Measurements from ENCODE around the gene IFIT2.
"Not testable (repeated sequence)": the region's sequence is repeated elsewhere in the genome, so short reads cannot be mapped to it uniquely, and the experiment has no call there.

The IFIT2 gene

GRCh38 chr10:89307269-89307577 is 5.4 kb downstream of the IFIT2 start:
- no peak for DNase-seq (ENCODE audit: low spot score)

GRCh38 chr10:89308266-89308665 is 6.4 kb downstream of the IFIT2 start:
- no peak for DNase-seq (ENCODE audit: low spot score)

GRCh38 chr10:89308736-89309135 is 6.9 kb downstream of the IFIT2 start:
- no peak for DNase-seq (ENCODE audit: low spot score)

DNA sequence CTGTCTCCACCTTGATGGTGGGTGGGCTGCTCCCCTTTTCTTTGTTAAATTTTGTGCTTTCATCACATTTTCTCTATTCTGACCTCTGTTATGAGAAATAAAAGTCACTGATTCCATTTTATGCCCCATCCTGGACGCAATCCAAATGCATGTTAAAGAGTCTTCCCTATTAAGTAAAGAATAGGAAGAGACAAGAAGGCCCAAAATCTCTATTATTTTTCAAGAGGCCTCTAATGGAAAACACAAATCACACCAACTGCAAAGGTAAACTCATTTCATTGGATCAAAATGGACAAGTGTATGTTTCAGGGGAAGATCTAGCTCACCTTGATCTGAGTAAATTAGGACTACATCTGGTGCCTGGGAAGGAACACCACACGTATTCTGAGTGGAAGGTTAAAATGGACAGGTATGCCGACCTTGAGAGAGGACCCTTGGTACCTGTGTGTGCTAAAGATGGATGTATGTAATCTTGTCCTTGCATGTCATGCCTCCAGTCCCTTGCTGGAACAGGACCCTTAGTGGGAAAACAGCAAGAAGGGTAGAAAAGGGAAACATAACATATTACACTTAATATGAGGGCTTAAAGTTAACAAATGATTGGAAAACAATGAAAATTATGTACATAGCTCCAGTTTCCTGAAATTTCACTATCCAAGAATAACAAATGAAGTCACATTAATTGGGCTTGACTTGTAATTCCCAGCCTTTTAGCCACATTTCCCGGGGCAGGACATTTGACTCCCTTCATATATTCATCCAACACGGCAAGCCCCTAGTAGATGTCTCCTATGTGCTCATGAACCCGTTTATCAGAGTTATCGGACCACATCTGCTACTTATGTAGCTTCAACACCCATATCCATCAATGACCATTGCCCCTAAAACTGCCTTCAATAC is 7.6 kb downstream of the IFIT2 start:
- no peak for DNase-seq (ENCODE audit: low spot score)

DNA sequence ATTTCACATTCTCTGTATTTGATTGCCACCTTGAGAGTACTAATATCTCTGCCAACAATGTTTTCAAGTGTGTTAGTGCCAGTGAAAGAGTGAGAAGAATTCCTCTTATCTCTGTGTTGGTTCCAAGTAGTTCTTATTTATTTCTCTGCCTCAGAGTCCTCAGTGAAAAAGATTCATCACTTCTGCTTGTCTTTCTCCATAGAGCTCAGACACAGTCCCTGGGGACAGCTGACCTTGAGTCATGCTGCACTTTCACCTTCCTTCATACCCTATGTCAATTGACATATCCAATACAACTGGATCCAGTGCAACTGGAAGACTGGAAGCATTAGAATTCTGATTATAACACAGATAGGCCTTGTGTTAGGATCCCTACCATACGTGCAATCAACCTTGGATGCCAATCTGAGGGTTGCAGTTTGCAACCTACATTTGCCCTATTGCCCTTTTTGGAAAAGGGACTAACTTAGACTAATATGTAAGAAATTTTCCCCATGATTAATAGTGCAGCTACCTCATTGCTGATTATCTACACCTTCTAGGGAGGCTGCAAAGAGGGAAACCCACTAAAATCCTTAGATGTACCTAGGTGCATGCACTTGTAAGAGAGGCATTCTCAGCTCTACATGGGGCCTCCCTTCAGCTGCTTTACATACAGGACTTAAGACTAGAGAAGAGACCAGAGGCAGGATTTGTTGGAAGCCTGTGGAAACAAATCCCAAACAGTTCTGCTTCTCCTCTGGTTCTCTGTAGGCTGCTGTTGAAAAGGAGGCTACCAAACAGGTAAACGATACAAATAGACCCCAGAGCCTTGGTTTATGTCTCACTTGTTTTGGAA is 8.4 kb downstream of the IFIT2 start:
- DNase-seq (ENCODE audit: low spot score) = no peak

DNA sequence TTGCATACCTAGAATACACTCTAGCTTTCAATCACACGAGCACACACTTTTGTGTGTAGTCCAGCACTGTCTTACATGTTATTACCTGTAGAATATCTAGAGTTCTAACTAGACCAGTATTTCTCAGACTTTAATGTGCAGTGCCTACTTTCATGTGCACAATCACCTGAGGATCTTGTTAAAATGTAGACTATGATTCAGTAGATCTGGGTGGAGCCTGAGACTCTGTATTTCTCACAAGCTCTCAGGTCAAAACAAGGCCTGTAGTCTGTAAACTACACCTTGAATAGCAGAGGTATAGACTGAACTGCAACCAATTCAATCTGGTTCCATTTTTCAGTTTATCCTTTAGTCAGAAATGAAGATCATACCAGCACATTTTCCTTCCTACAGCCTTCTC is 11.1 kb downstream of the IFIT2 start:
- DNase-seq (ENCODE audit: low spot score) = no peak

DNA sequence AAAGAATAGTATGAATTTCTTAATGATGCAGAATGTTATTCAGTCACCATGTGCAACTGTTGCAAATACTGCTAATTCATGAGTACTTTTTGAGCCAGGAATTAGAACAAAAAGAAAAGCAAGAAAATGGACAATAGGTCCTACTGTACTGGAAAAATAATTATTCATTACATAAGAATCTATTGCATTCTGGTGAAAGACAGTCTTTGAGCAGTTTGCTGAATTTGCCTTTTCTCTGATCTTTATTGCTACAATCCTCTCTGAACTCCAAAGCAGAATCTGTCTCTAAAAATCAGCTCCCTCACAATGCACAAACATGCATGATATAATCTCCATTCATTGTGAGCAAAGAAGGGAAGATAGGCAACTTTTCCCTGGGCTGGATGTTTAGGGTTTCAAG is 12.8 kb downstream of the IFIT2 start:
- DNase-seq (ENCODE audit: low spot score) = no peak

- not testable (repeated sequence) for DNase-seq (ENCODE audit: low spot score)
Measured at GRCh38 chr10:89318047-89318446, 16.2 kb downstream of the IFIT2 start.

DNA sequence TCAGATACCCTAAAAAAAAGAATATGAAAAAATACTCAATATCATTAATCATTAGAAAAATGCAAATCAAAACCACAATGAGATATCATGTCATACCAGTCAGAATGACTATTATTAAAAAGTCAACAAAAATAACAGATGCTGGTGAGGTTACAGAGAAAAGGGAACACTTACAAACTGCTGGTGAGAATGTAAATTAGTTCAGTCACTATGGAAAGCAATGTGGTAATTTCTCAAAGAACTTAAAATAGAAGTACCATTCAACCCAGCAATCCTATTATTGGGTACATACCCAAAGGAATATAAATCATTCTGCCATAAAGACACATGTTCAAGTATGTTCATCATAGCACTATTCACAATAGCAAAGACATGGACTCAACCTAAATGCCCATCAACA is 23.2 kb downstream of the IFIT2 start:
- DNase-seq (ENCODE audit: low spot score) = not testable (repeated sequence)

- DNase-seq (ENCODE audit: low spot score) = not testable (repeated sequence)
Measured at GRCh38 chr10:89325856-89326255, 24.0 kb downstream of the IFIT2 start.

- DNase-seq (ENCODE audit: low spot score) = peak; percentile 86
Measured at GRCh38 chr10:89327803-89328441, 26.1 kb downstream of the IFIT2 start, which contains the start of gene IFIT3. Gene IFIT3, plus strand, starts transcription at chr10:89327997. Its CDS starts 77 bp downstream, at chr10:89328074.

DNA sequence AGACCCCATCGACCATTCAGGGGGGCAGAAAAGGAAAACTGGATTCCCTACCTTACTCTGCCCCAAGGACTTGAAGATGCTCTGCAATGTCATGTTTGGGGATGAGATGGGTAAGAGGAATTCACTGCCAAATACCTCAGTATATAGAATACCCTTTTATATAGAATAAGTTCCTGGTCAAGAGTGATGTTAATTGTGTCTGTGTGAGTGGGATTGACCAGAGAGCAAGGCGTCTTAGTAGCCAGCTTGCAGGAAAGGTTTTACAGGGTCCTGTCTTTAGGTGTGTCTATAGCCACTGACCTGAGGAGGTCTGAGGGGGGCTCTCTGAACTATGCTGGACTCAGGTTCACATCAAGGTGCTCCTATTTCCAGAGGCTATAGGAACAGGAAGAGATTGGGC is 27.3 kb downstream of the IFIT2 start:
- DNase-seq (ENCODE audit: low spot score) = no peak

GRCh38 chr10:89330014-89330413 is 28.2 kb downstream of the IFIT2 start:
- peak; percentile 39 for DNase-seq (ENCODE audit: low spot score)

GRCh38 chr10:89330537-89331212 is 28.8 kb downstream of the IFIT2 start:
- no peak for DNase-seq (ENCODE audit: low spot score)

DNA sequence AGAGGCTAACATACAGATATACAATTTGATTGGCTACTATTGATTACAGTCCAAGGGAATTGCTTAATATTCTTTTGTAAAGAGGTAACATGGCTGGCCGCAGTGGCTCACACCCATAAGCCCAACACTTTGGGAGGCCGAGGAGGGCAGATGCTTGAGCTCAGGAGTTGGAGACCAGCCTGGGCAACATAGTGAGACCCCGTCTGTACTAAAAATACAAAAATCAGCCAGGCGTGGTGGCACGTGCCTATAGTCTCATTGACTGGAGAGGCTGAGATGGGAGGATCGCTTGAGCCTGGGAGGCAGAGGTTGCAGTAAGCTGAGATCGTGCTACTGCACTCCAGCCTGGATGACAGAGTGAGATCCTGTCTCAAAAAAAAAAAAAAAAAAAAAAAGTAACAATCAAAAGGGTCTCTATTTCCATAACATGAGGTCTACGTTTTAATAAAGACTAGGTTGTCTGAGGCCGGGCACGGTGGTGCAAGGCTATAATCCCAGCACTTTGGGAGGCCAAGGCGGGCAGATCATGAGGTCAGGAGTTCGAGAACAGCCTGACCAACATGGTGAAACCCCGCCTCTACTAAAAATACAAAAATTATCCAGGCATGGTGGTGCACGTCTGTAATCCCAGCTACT is 29.8 kb downstream of the IFIT2 start:
- not testable (repeated sequence) for DNase-seq (ENCODE audit: low spot score)

DNA sequence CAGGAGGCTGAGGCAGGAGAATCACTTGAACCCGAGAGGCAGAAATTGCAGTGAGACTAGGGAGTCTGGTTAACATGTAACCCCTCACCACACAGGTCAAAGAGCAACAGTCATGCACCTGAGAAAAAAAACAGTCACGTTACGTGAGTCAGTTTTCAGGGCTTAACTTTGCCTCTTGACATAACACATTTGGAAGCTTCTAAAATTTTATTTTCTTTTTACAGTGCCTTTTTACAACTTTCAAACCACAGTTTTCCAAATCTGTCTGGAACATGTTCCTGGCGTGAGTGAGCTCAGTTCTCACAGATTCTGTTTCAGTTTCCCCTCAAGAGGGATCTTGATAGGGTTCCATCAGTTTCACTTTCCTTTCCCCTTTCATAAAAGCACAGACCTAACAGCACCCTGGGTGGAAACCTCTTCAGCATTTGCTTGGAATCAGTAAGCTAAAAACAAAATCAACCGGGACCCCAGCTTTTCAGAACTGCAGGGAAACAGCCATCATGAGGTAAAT is 30.3 kb downstream of the IFIT2 start:
- no peak for DNase-seq (ENCODE audit: low spot score)

DNA sequence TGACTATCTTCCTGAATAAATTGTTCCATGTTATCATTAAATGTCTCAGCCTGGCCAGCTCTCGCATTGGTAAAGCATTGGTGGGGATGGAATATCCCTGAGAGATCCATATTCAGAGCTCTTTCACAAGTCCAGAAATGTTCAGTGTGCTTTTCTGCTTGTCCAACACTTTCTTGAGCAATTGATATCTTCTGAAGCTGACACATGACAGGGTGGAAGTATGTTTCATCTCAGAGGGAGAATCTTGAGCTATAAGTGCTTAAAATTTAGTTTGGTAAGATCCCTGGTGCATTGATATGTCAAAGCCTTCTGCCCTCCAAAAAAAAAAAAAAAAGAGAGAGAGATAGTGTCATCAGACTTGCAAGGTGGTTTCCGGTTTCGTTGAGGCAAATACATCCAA is 33.4 kb downstream of the IFIT2 start:
- no peak for DNase-seq (ENCODE audit: low spot score)

- no peak for DNase-seq (ENCODE audit: low spot score)
Measured at GRCh38 chr10:89336241-89336640, 34.4 kb downstream of the IFIT2 start.

DNA sequence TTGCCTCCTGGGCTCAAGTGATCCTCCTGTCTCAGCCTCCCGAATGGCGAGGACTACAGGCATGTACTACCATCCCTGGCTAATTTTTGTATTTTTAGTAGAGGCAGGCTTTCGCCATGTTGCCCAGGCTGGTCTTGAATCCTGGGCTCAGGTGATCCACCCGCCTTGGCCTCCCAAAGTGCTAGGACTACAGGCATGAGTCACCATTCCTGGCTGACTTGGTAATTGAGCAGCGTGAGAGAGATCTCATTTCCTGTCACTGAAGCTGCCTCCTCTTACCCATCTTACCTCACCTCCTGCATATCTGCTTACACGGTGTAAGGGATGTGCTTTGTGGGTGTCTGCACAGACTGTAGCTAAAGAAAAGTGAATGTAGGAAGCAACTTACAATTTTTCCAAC is 35.6 kb downstream of the IFIT2 start:
- no peak for DNase-seq (ENCODE audit: low spot score)

GRCh38 chr10:89338713-89339112 is 36.9 kb downstream of the IFIT2 start:
- no peak for DNase-seq (ENCODE audit: low spot score)

- peak; percentile 22 for DNase-seq (ENCODE audit: low spot score)
Measured at GRCh38 chr10:89339875-89340274, 38.0 kb downstream of the IFIT2 start.
